Naive thymus-derived CD8-positive, alpha-beta T cell (primary cell): ENCODE results near the gene POU2F3. TPM values are rescaled to one million over a fixed set of nuclear protein-coding genes. Genes with fewer than 3 reads are reported as not detected.

Experiments
- ATAC-seq, 2 donors: fragments of 150-1000 bp; cut with Tn5 transposase in 1 of 2; sonication (Bioruptor Pico), chemical (Tn5 transposase) in 1 of 2; 1 replicate in 1 of 2; 2 replicates in 1 of 2; pipeline ENCODE4 v1.10.0; 2021; ENCODE audit warnings: mild to moderate bottlenecking in 2 of 2, moderate library complexity in 2 of 2
- POLR2A ChIA-PET: fragments of 350-600 bp; sonication (Branson Sonifier 250); formaldehyde crosslinking; loops from one replicate; lab custom pipeline; 2021; ENCODE audit warnings: antibody characterized with exemption; lab: Charles Lee
- DNase-seq, 10 donors: peaks; one replicate each; pipeline versions ENCODE4 v3.0.0 to v3.0.0-alpha.2; 2020 to 2022
- H3K27ac Mint-ChIP-seq, 10 donors: one replicate each; pipeline ENCODE4 v1.8.0; 2020 to 2022; ENCODE audit warnings: mild to moderate bottlenecking in 10 of 10, mixed read lengths in 10 of 10, moderate library complexity in 4 of 10, inconsistent platforms in 1 of 10
- H3K27me3 Mint-ChIP-seq, 5 donors: one replicate each; pipeline ENCODE4 v1.8.0; 2021 to 2022; ENCODE audit warnings: mixed read lengths in 5 of 5
- H3K36me3 Mint-ChIP-seq, 3 donors: one replicate each; pipeline ENCODE4 v1.8.0; 2020 to 2022; ENCODE audit warnings: mixed read lengths in 3 of 3, mild to moderate bottlenecking in 2 of 3, inconsistent platforms in 1 of 3
- H3K4me1 Mint-ChIP-seq, 4 donors: one replicate each; pipeline ENCODE4 v1.8.0; 2021 to 2022; ENCODE audit warnings: mixed read lengths in 4 of 4
- H3K4me3 Mint-ChIP-seq, 10 donors: one replicate each; pipeline ENCODE4 v1.8.0; 2020 to 2022; ENCODE audit warnings: mild to moderate bottlenecking in 10 of 10, mixed read lengths in 10 of 10, moderate library complexity in 6 of 10, inconsistent platforms in 1 of 10
- H3K9me3 Mint-ChIP-seq, 9 donors: one replicate each; pipeline ENCODE4 v1.8.0; 2020 to 2022; ENCODE audit warnings: mixed read lengths in 9 of 9, mild to moderate bottlenecking in 3 of 9, inconsistent platforms in 1 of 9, moderate library complexity in 1 of 9
- polyA plus RNA-seq, 3 donors: library from polyadenylated mRNA; unstranded; fragments of 300-500 nt; fragmentation: Illumina TruSeq; gene quantifications; one replicate each; pipeline ENCODE4 v1.2.3, GENCODE V29; 2021
- total RNA-seq, 8 experiments: library from RNA in 2 of 8; stranded (reverse) in 2 of 8; gene quantifications; one replicate each; pipeline ENCODE4 v1.2.3 and lab custom pipeline; 2021 to 2026

POU2F3 gene
- not detected for total RNA-seq
- polyA plus RNA-seq, result under 1 TPM in 1 of 3 donors, not detected in 2; 0.11 TPM
- 0 to 0.19 (median 0.04) reads per million in 6 experiments for total RNA-seq (lab: John Stamatoyannopoulos, UW)

GRCh38 chr11:120239713-120240640 lies at the start of gene POU2F3:
TSS of gene POU2F3 (plus strand) at chr11:120240140. CDS start at chr11:120240344, 204 bp downstream.
- Mint-ChIP-seq H3K27me3 (peaks cover 26 to 91% (median 55%) of the 10 kb centered on the region in 5 donors), H3K4me3 (no peak within 1 kb of the TSS), H3K27ac (no peak within 1 kb of the TSS), H3K36me3 (peaks cover 0 to 3% (median 0%) of the 10 kb centered on the region in 3 donors), H3K9me3 (no peaks in the 10 kb centered on the region), H3K4me1 (peaks cover 0 to 6% (median 4%) of the 10 kb centered on the region in 4 donors)
- ATAC-seq (no peak), DNase-seq (peak in 1 of 10 donors; percentile 45)
- POLR2A ChIA-PET, result no interaction called here

- H3K4me1 Mint-ChIP-seq, result peaks cover 0 to 2% (median 0%) of the 10 kb centered on the region in 4 donors
These were observed 48.9 kb upstream of the POU2F3 start for GRCh38 chr11:120191058-120191457.

GRCh38 chr11:120192831-120193625 lies 46.9 kb upstream of the POU2F3 start:
- H3K4me1 Mint-ChIP-seq, result no peaks in the 10 kb centered on the region
- no peaks in the 10 kb centered on the region for H3K9me3 Mint-ChIP-seq
- no peak overlapping the region for H3K4me3 Mint-ChIP-seq
- H3K27me3 Mint-ChIP-seq, result peaks cover 0 to 11% (median 0%) of the 10 kb centered on the region in 5 donors
- H3K27ac Mint-ChIP-seq, result no peak overlapping the region
- ATAC-seq (no peak), DNase-seq (no peak)
- no peaks in the 10 kb centered on the region for H3K36me3 Mint-ChIP-seq
- POLR2A ChIA-PET, result no interaction called here

More at GRCh38 chr11:120191058-120191457, 48.9 kb upstream of the POU2F3 start:
- Mint-ChIP-seq H3K9me3 (no peaks in the 10 kb centered on the region), H3K27me3 (peaks cover 0 to 14% (median 4%) of the 10 kb centered on the region in 5 donors), H3K27ac (no peak overlapping the region), H3K36me3 (no peaks in the 10 kb centered on the region), H3K4me3 (no peak overlapping the region)
- no peak for ATAC-seq
- DNase-seq, result no peak
- POLR2A ChIA-PET, result no interaction called here

DNA sequence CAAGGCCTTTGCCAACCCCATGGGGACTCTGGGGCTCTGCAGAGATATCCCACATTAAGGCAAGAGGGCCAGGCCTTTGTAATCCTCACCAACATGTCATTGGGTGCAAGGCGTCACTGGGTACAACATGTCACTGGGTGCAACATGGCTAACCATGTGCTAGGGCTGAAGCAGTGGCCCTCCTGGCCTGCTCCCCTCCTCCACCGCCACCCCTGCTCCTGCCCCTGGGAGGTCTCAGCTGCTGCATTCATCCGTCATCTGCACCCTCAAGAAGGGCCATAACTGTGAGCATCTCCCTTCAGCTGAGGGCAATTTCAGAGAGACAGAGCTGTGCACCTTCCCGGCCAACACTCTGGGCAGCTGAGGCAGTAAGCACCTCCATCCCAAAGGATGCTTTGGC lies 45.8 kb upstream of the POU2F3 start:
- no peak overlapping the region for H3K4me3 Mint-ChIP-seq

GRCh38 chr11:120195601-120196320 lies 44.2 kb upstream of the POU2F3 start:
- Mint-ChIP-seq H3K36me3 (no peaks in the 10 kb centered on the region), H3K27me3 (peaks cover 0 to 24% (median 6%) of the 10 kb centered on the region in 5 donors)

More for the DNA sequence above, 45.8 kb upstream of the POU2F3 start:
- Mint-ChIP-seq H3K9me3 (no peaks in the 10 kb centered on the region), H3K36me3 (no peaks in the 10 kb centered on the region), H3K27ac (no peak overlapping the region), H3K4me1 (no peaks in the 10 kb centered on the region), H3K27me3 (peaks cover 0 to 19% (median 0%) of the 10 kb centered on the region in 5 donors)
- DNase-seq (no peak), ATAC-seq (no peak)
- POLR2A ChIA-PET, result no interaction called here

GRCh38 chr11:120196826-120197225 lies 43.1 kb upstream of the POU2F3 start:
- Mint-ChIP-seq H3K27me3 (peaks cover 0 to 27% (median 6%) of the 10 kb centered on the region in 5 donors), H3K4me1 (no peaks in the 10 kb centered on the region), H3K27ac (no peak overlapping the region), H3K36me3 (no peaks in the 10 kb centered on the region), H3K4me3 (no peak overlapping the region), H3K9me3 (no peaks in the 10 kb centered on the region)
- DNase-seq (no peak), ATAC-seq (no peak)
- POLR2A ChIA-PET, result no interaction called here

More at GRCh38 chr11:120195601-120196320, 44.2 kb upstream of the POU2F3 start:
- no peak overlapping the region for H3K4me3 Mint-ChIP-seq
- no peaks in the 10 kb centered on the region for H3K4me1 Mint-ChIP-seq
- POLR2A ChIA-PET, result no interaction called here
- no peak for ATAC-seq
- no peak overlapping the region for H3K27ac Mint-ChIP-seq
- DNase-seq, result no peak
- H3K9me3 Mint-ChIP-seq, result no peaks in the 10 kb centered on the region

- POLR2A ChIA-PET, result no interaction called here
- Mint-ChIP-seq H3K4me3 (no peak overlapping the region), H3K27me3 (peaks cover 0 to 24% (median 8%) of the 10 kb centered on the region in 5 donors), H3K9me3 (no peaks in the 10 kb centered on the region), H3K4me1 (no peaks in the 10 kb centered on the region), H3K36me3 (no peaks in the 10 kb centered on the region), H3K27ac (no peak overlapping the region)
- ATAC-seq, result no peak
- no peak for DNase-seq
These were observed 42.6 kb upstream of the POU2F3 start for GRCh38 chr11:120197251-120197891.

DNA sequence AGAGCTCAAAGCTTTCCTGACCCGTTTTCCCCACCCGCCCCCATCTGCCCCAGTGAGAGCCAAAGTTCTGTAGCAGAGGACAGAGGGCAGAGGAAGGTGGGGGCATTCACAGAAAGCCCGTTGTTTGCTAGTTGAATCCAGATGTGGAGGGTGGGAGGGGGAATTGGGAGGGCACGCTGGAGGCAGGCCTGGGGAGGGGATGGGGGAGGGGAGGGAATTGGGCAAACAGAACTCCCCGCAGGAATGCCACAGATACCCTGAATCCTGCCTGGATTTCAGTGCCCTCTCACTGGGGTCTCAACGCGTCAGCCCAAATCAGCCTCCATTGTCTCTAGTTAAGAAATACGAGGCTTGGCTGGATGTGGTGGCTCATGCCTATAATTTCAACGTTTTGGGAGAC lies 42.0 kb upstream of the POU2F3 start:
- no peaks in the 10 kb centered on the region for H3K4me1 Mint-ChIP-seq
- no peak overlapping the region for H3K4me3 Mint-ChIP-seq
- POLR2A ChIA-PET, result no interaction called here
- DNase-seq (no peak), ATAC-seq (no peak)
- no peaks in the 10 kb centered on the region for H3K9me3 Mint-ChIP-seq
- no peak overlapping the region for H3K27ac Mint-ChIP-seq
- H3K27me3 Mint-ChIP-seq, result peaks cover 0 to 27% (median 8%) of the 10 kb centered on the region in 5 donors
- H3K36me3 Mint-ChIP-seq, result no peaks in the 10 kb centered on the region

GRCh38 chr11:120198403-120198786 lies 41.5 kb upstream of the POU2F3 start:
- Mint-ChIP-seq H3K27me3 (peaks cover 0 to 29% (median 8%) of the 10 kb centered on the region in 5 donors), H3K4me3 (no peak overlapping the region), H3K9me3 (no peaks in the 10 kb centered on the region), H3K4me1 (no peaks in the 10 kb centered on the region), H3K36me3 (no peaks in the 10 kb centered on the region), H3K27ac (no peak overlapping the region)
- no peak for DNase-seq
- no peak for ATAC-seq
- POLR2A ChIA-PET, result no interaction called here

- H3K36me3 Mint-ChIP-seq, result no peaks in the 10 kb centered on the region
- H3K4me3 Mint-ChIP-seq, result no peak overlapping the region
- H3K27ac Mint-ChIP-seq, result no peak overlapping the region
- no peak for DNase-seq
- POLR2A ChIA-PET, result no interaction called here
- no peak for ATAC-seq
- no peaks in the 10 kb centered on the region for H3K4me1 Mint-ChIP-seq
- H3K9me3 Mint-ChIP-seq, result no peaks in the 10 kb centered on the region
- H3K27me3 Mint-ChIP-seq, result peaks cover 0 to 29% (median 8%) of the 10 kb centered on the region in 5 donors
These were observed 41.0 kb upstream of the POU2F3 start for GRCh38 chr11:120198787-120199469.

GRCh38 chr11:120199613-120200012 lies 40.3 kb upstream of the POU2F3 start:
- Mint-ChIP-seq H3K27me3 (peaks cover 0 to 31% (median 12%) of the 10 kb centered on the region in 5 donors), H3K4me1 (no peaks in the 10 kb centered on the region), H3K36me3 (no peaks in the 10 kb centered on the region), H3K9me3 (no peaks in the 10 kb centered on the region), H3K27ac (no peak overlapping the region), H3K4me3 (no peak overlapping the region)
- POLR2A ChIA-PET, result no interaction called here
- ATAC-seq (no peak), DNase-seq (no peak)
